Measurements from ENCODE around the gene TEC.

GRCh38 chr4:48266781-48267180, 2.9 kb downstream of the TEC start:
- TF ChIP-seq POLR2AphosphoS5 (IDR thresholded peaks at IDR 0.05; ENCODE audit: low read depth, low read length) (no peak), REST (IDR thresholded peaks at IDR 0.05; ENCODE audit: insufficient read depth in 1 of 2, low read depth in 2 of 2, low read length in 2 of 2) (no peak), SIN3A (IDR thresholded peaks at IDR 0.05; ENCODE audit: borderline replicate concordance, insufficient read depth, low read length) (no peak), TAF1 (IDR thresholded peaks at IDR 0.05; ENCODE audit: borderline replicate concordance, insufficient read depth, low read length) (no peak)
